HEK293T (cell line): ENCODE data around the gene HOXD11.

Experiments
- ARNT ChIP-seq: fragments of 450-650 bp; IDR thresholded peaks from 2 replicates; pipeline ENCODE4 v1.6.1; 2017; ENCODE audit warnings: mild to moderate bottlenecking
- BHLHE40 ChIP-seq: fragments of 450-650 bp; IDR thresholded peaks from 2 replicates; pipeline ENCODE4 v1.6.1; 2016; ENCODE audit warnings: mild to moderate bottlenecking, moderate library complexity, borderline replicate concordance
- CTBP1 ChIP-seq: fragments of 450-650 bp; IDR thresholded peaks from 2 replicates; pipeline ENCODE4 v1.6.1; 2016; ENCODE audit warnings: borderline replicate concordance
- ELF4 ChIP-seq: fragments of 450-650 bp; IDR thresholded peaks from 2 replicates; pipeline ENCODE4 v1.6.1; 2017; ENCODE audit warnings: antibody characterized with exemption
- FOXA1 ChIP-seq: fragments of 450-650 bp; IDR thresholded peaks from 2 replicates; pipeline ENCODE4 v1.6.1; 2016; ENCODE audit warnings: mild to moderate bottlenecking
- FOXM1 ChIP-seq: fragments of 450-650 bp; IDR thresholded peaks from 2 replicates; pipeline ENCODE4 v1.6.1; 2017; ENCODE audit warnings: mild to moderate bottlenecking, borderline replicate concordance
- PKNOX1 ChIP-seq: fragments of 450-650 bp; IDR thresholded peaks from 2 replicates; pipeline ENCODE4 v1.6.1; 2016
- SP1 ChIP-seq: fragments of 450-650 bp; IDR thresholded peaks from 2 replicates; pipeline ENCODE4 v1.6.1; 2017
- SUZ12 ChIP-seq: fragments of 450-650 bp; IDR thresholded peaks from 2 replicates; pipeline ENCODE4 v1.6.1; 2016; ENCODE audit warnings: mild to moderate bottlenecking
- TARDBP ChIP-seq: fragments of 450-650 bp; IDR thresholded peaks from 2 replicates; pipeline ENCODE4 v1.6.1; 2016
- ZNF384 ChIP-seq: fragments of 450-650 bp; IDR thresholded peaks from 2 replicates; pipeline ENCODE4 v1.6.1; 2016

GRCh38 chr2:176124947-176125771, 18.1 kb downstream of the HOXD11 start:
- TF ChIP-seq SP1, result no peak
- no peak for TF ChIP-seq BHLHE40
- TF ChIP-seq SUZ12, result no peak
- no peak for TF ChIP-seq TARDBP
- no peak for TF ChIP-seq PKNOX1
- no peak for TF ChIP-seq ZNF384
- TF ChIP-seq ARNT, result no peak
- TF ChIP-seq CTBP1, result no peak
- TF ChIP-seq FOXM1, result no peak
- no peak for TF ChIP-seq FOXA1
- TF ChIP-seq ELF4, result no peak
